ENCODE results near the gene ANKMY2. TPM values are rescaled to one million over a fixed set of nuclear protein-coding genes. Genes with fewer than 3 reads are reported as not detected.

ANKMY2 gene
- total RNA-seq, 1 donor from 2014 or later = 28.9 TPM

DNA sequence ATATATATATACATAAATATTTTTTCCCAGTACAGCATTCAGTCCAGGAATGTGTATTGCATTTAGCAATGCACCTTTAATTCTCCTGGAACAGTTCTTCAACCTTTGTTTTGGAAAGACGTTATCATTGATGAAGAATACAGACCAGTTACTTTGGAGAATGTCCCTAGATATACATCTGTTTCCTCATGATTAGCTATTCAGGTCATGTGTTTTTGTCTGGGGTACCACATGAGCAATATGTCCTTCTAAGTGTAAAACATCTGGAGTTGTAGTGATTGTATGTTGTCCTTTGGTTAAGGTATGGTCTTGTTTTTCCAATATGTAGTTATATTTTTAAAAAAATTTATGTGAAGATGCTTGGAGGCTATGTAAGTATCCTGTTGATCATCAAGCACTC, 10.6 kb upstream of the ANKMY2 start:
- DNase-seq = no peak
- Histone ChIP-seq H3K36me3 (no peaks in the 10 kb centered on the region), H3K4me3 (no peak overlapping the region), H3K4me1 (peaks cover 86% of the 10 kb centered on the region), H3K9me3 (replicated peaks) (no peaks in the 10 kb centered on the region), H3K27ac (replicated peaks) (peak overlapping the region; percentile 9), H3K27me3 (ENCODE audit: low read depth) (no peaks in the 10 kb centered on the region)
- intact Hi-C loops (cut with micrococcal nuclease) = no loop called here
- TF ChIP-seq CTCF (IDR thresholded peaks at IDR 0.05; ENCODE audit: borderline replicate concordance) = no peak

GRCh38 chr7:16655394-16655793, 9.8 kb upstream of the ANKMY2 start:
- no peak overlapping the region for H3K4me3 ChIP-seq
- peak overlapping the region; percentile 9 for H3K27ac ChIP-seq (replicated peaks)
- TF ChIP-seq CTCF (IDR thresholded peaks at IDR 0.05; ENCODE audit: borderline replicate concordance) = no peak
- H3K27me3 ChIP-seq (ENCODE audit: low read depth) = no peaks in the 10 kb centered on the region
- no peak for DNase-seq
- H3K4me1 ChIP-seq = peaks cover 86% of the 10 kb centered on the region
- intact Hi-C loops (cut with micrococcal nuclease) = no loop called here
- H3K9me3 ChIP-seq (replicated peaks) = no peaks in the 10 kb centered on the region
- no peaks in the 10 kb centered on the region for H3K36me3 ChIP-seq

DNA sequence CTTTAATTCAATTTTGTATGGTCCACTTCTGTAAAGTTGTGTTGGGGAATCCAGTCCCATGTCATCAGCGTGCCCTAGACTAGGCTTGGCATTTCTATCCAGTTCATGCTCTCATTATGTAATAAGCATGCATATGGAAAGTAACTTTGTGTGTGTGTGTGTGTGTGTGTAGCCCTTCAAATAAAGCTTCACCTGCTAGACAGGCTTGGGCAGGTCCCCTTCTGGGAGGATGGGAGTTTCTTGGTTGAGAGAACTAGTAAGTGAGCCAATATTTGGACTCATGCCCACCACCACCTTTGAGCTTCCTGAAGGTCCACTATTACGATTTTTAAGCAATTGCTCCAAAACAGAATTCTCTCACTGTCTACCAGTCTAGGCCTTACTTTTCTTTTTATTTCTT, 7.3 kb upstream of the ANKMY2 start:
- H3K4me3 ChIP-seq = no peak overlapping the region
- DNase-seq = no peak
- TF ChIP-seq CTCF (IDR thresholded peaks at IDR 0.05; ENCODE audit: borderline replicate concordance) = no peak
- H3K36me3 ChIP-seq = no peaks in the 10 kb centered on the region
- no peaks in the 10 kb centered on the region for H3K27me3 ChIP-seq (ENCODE audit: low read depth)
- intact Hi-C loops (cut with micrococcal nuclease) = no loop called here
- H3K27ac ChIP-seq (replicated peaks) = peak overlapping the region; percentile 93
- H3K9me3 ChIP-seq (replicated peaks) = no peaks in the 10 kb centered on the region
- peaks cover 95% of the 10 kb centered on the region for H3K4me1 ChIP-seq

DNA sequence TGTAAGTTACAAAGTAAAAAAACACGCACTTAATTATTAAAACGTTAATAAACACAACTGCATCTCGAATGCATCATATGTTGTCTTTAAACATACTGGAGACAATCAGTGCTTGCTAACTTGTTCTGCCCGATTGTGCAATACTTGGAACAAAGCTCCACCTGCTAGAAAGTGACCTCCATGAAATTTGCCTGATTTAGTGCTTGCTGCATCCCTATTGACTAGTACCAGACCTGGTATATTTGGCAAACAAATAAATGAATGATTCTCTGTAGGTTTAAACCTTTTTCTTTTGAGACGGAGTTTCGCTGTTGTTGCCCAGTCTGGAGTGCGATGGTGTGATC, 6.7 kb upstream of the ANKMY2 start:
- TF ChIP-seq CTCF (IDR thresholded peaks at IDR 0.05; ENCODE audit: borderline replicate concordance) = no peak
- no peak for DNase-seq
- intact Hi-C loops (cut with micrococcal nuclease) = no loop called here
- no peaks in the 10 kb centered on the region for H3K36me3 ChIP-seq
- H3K4me1 ChIP-seq = peaks cover 95% of the 10 kb centered on the region
- no peaks in the 10 kb centered on the region for H3K27me3 ChIP-seq (ENCODE audit: low read depth)
- H3K4me3 ChIP-seq = peak overlapping the region; percentile 11
- no peaks in the 10 kb centered on the region for H3K9me3 ChIP-seq (replicated peaks)
- peak overlapping the region; percentile 93 for H3K27ac ChIP-seq (replicated peaks)

- Histone ChIP-seq H3K27ac (replicated peaks) (peak overlapping the region; percentile 93), H3K36me3 (no peaks in the 10 kb centered on the region), H3K4me1 (peaks cover 95% of the 10 kb centered on the region), H3K27me3 (ENCODE audit: low read depth) (no peaks in the 10 kb centered on the region), H3K9me3 (replicated peaks) (no peaks in the 10 kb centered on the region), H3K4me3 (peak overlapping the region; percentile 11)
- no peak for TF ChIP-seq CTCF (IDR thresholded peaks at IDR 0.05; ENCODE audit: borderline replicate concordance)
- intact Hi-C loops (cut with micrococcal nuclease) = no loop called here
- DNase-seq = no peak
Measured at GRCh38 chr7:16651396-16652239, 6.1 kb upstream of the ANKMY2 start.

Measured in left ventricle myocardium inferior (tissue), 1 donor.